K562 (cell line): ENCODE data around the gene PIK3C2G. TPM values are rescaled to one million over a fixed set of nuclear protein-coding genes. Genes with fewer than 3 reads are reported as not detected.

Source experiments
- ATAC-seq: fragments of 200-7000 bp; cut with Tn5 transposase; 3 replicates; pipeline ENCODE4 v1.9.1; 2020; ENCODE audit warnings: moderate library complexity
- BruUV-seq: library from RNA; stranded (reverse); fragments of 400-500 nt; replicated peaks from 2 replicates; lab custom pipeline; 2021; lab: Mats Ljungman, UMichigan
- CTCF ChIA-PET: fragments of 300-600 bp; formaldehyde crosslinking; extraction: SDS; loops from one replicate; lab custom pipeline; 2021; ENCODE audit warnings: low intra/inter-chr PET ratio; lab: Yijun Ruan, JAX
- POLR2A ChIA-PET: fragments of 300-600, 350-650 bp; sonication (Branson Sonifier 250); formaldehyde crosslinking; extraction: SDS; loops from one replicate; lab custom pipeline; 2021; ENCODE audit warnings: antibody characterized with exemption, inconsistent platforms; lab: Yijun Ruan, JAX
- DNase-seq, 4 experiments: peaks; one replicate each; pipeline versions ENCODE4 v3.0.0 to v3.0.0-alpha.2; 2011 to 2018; ENCODE audit warnings: low spot score in 3 of 4, mixed read lengths in 3 of 4; ENCODE audit errors: extremely low read depth in 1 of 4
- FAIRE-seq: peaks from 2 replicates; lab custom pipeline; 2011; peaks lifted over from hg19 to GRCh38; lab: Jason Lieb, UNC
- H2AFZ ChIP-seq: 2 replicates; pipeline ENCODE4 v1.6.0; 2011; ENCODE audit warnings: low read depth, low read length, control low read depth, inconsistent platforms
- H3K27ac ChIP-seq: fragments of 200-600 bp; 3 replicates; pipeline ENCODE4 v1.8.0; 2011; ENCODE audit warnings: low read depth, mild to moderate bottlenecking, control low read depth, inconsistent platforms, low read length, moderate library complexity, mixed read lengths; ENCODE audit errors: extremely low read depth
- H3K27me3 ChIP-seq, 2 experiments: fragments of 300-600 bp in 1 of 2; 2 replicates in 1 of 2; 3 replicates in 1 of 2; pipeline versions ENCODE4 v1.6.0 to v1.8.0; 2011; ENCODE audit warnings: inconsistent platforms in 2 of 2, low read length in 2 of 2, mild to moderate bottlenecking in 1 of 2, mixed read lengths in 1 of 2, moderate library complexity in 1 of 2; ENCODE audit not compliant: control insufficient read depth in 2 of 2, insufficient read depth in 2 of 2
- H3K36me3 ChIP-seq: fragments of 300-600 bp; 3 replicates; pipeline ENCODE4 v1.8.0; 2011; ENCODE audit warnings: mild to moderate bottlenecking, low read length, inconsistent platforms; ENCODE audit not compliant: control insufficient read depth, insufficient read depth
- H3K4me1 ChIP-seq, 2 experiments: fragments of 200-600 bp in 1 of 2; replicated peaks in 1 of 2; 2 replicates in 1 of 2; 3 replicates in 1 of 2; pipeline versions ENCODE4 v1.5.1 to v1.8.0; 2011; ENCODE audit warnings: inconsistent platforms in 2 of 2, low read length in 2 of 2, mild to moderate bottlenecking in 1 of 2, mixed read lengths in 1 of 2, moderate library complexity in 1 of 2; ENCODE audit not compliant: control insufficient read depth in 2 of 2, insufficient read depth in 2 of 2
- H3K4me2 ChIP-seq: 2 replicates; pipeline ENCODE4 v1.6.1; 2011; ENCODE audit warnings: low read length, control low read depth, inconsistent platforms, mixed read lengths; ENCODE audit not compliant: insufficient read depth
- H3K4me3 ChIP-seq: fragments of 200-600 bp; sonication (generic), shearing (Covaris generic); 2 replicates; pipeline ENCODE4 v1.5.1; 2016; ENCODE audit warnings: control low read depth, inconsistent platforms
- H3K79me2 ChIP-seq: fragments of 200-600 bp; 3 replicates; pipeline ENCODE4 v1.8.0; 2011; ENCODE audit warnings: low read length, inconsistent platforms; ENCODE audit not compliant: control insufficient read depth, insufficient read depth
- H3K9ac ChIP-seq, 2 experiments: 2 replicates each; pipeline versions ENCODE4 v1.6.0 to v1.6.1; 2011; ENCODE audit warnings: low read depth in 2 of 2, low read length in 2 of 2, control low read depth in 1 of 2, inconsistent platforms in 1 of 2, mild to moderate bottlenecking in 1 of 2, mixed read lengths in 1 of 2; ENCODE audit not compliant: insufficient read depth in 1 of 2
- H3K9me1 ChIP-seq: one replicate; pipeline ENCODE4 v1.6.0; 2011; ENCODE audit warnings: inconsistent platforms, mild to moderate bottlenecking, low read length, moderate library complexity; ENCODE audit not compliant: control insufficient read depth, insufficient read depth
- H3K9me3 ChIP-seq: replicated peaks from 2 replicates; pipeline ENCODE4 v1.5.1; 2011; ENCODE audit warnings: low read depth, low read length, inconsistent platforms; ENCODE audit not compliant: control insufficient read depth, insufficient read depth
- H4K20me1 ChIP-seq: replicated peaks from 2 replicates; pipeline ENCODE4 v1.6.1; 2011; ENCODE audit warnings: low read length, inconsistent platforms, mixed read lengths; ENCODE audit not compliant: control insufficient read depth, insufficient read depth
- CHAMP1 ChIP-seq: fragments of 450-650 bp; IDR thresholded peaks from 2 replicates; pipeline ENCODE4 v1.6.1; 2016; ENCODE audit warnings: mild to moderate bottlenecking
- CHD2 ChIP-seq: IDR thresholded peaks from 2 replicates; pipeline ENCODE4 v1.6.1; 2011; ENCODE audit warnings: low read depth, low read length
- DLX4 ChIP-seq: fragments of 250-450 bp; sonication (Bioruptor Pico); IDR thresholded peaks from 2 replicates; pipeline ENCODE4 v1.6.1; 2021; ENCODE audit warnings: mild to moderate bottlenecking
- EP300 ChIP-seq: IDR thresholded peaks from 2 replicates; pipeline ENCODE4 v1.6.1; 2012; ENCODE audit warnings: low read length, improper control_type of control experiment
- PURB ChIP-seq: sonication (generic); formaldehyde crosslinking; IDR thresholded peaks from 2 replicates; pipeline ENCODE4 v1.9.0; 2021; ENCODE audit warnings: low read depth, mild to moderate bottlenecking, missing genetic modification reagents
- ZNF146 ChIP-seq: IDR thresholded peaks from one replicate; pipeline ENCODE4 v1.6.1; 2018; ENCODE audit warnings: missing compliant biosample characterization; ENCODE audit not compliant: unreplicated experiment
- WGBS: fragments of 100-300 bp; shearing (Covaris generic); methylation state at CpG from one replicate; pipeline ENCODE4 v1.1.6; 2016; ENCODE audit warnings: low coverage, mixed read lengths; ENCODE audit not compliant: insufficient coverage; ENCODE audit errors: missing lambda C conversion rate; 5-methylcytosine and 5-hydroxymethylcytosine counted together
- in situ Hi-C: fragments of 300-500 bp; cut with MboI; formaldehyde crosslinking; loops from 4 replicates; pipeline ENCODE4 v1.15.0; 2018; ENCODE audit warnings: inconsistent platforms, mixed read lengths
- intact Hi-C: fragments of 100-400 bp; cut with micrococcal nuclease; formaldehyde crosslinking; loops from 2 replicates; pipeline ENCODE4 v1.14.2; 2022
- polyA plus RNA-seq, 8 experiments: library from polyadenylated mRNA; depleted of rRNA in 4 of 8; stranded (reverse) in 5 of 8; unstranded in 3 of 8; fragments of >200 nt; fragmentation: Nextera tagmentation in 2 of 8; fragmentation: Illumina TruSeq in 1 of 8; extraction: Ambion mirVana in 2 of 8; extraction: Trizol in 1 of 8; gene quantifications; 2 replicates each; pipeline versions ENCODE4 v1.2.1 to v1.2.3, GENCODE V29; 2011 to 2014; ENCODE audit warnings: inconsistent platforms in 1 of 8, missing spikeins in 1 of 8
- total RNA-seq, 7 experiments: library from RNA; depleted of rRNA in 6 of 7; stranded (reverse); fragments of >200 nt in 6 of 7; fragmentation: Illumina TruSeq in 2 of 7; extraction: Trizol in 2 of 7; gene quantifications; 2 replicates each; pipeline versions ENCODE4 v1.2.1 to v1.2.3, GENCODE V29; 2011 to 2021; ENCODE audit warnings: low replicate concordance in 1 of 7

Gene PIK3C2G
- total and polyA plus RNA-seq, 9 of the 15 experiments (the other 6 are each of a cell fraction or from before 2014, with no cell fraction given) = not detected

DNA sequence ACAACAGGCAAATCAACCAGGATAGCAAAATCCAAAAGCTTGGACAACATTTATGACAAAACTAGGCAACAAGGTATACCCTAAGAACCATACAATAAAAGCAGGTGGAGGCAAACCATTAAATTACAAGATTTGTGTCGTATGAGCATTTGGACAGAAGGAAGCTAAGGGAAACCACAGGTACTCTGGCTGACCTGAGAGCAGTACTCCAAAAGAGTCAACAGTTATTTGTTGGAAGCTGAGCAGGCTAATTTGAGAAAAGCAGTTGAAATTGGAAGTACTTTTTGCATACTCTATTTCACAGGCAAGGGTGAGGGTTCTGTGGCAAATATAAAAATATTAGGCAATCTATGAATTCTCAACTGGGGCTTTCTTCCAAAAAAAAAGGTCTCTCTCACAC is 297.9 kb downstream of the PIK3C2G start:
- WGBS = 29% methylated on average over 1 of the region's 1 CpG
- H3K36me3 ChIP-seq = no peaks in the 10 kb centered on the region
- H3K79me2 ChIP-seq = no peaks in the 10 kb centered on the region
- no peaks in the 10 kb centered on the region for H3K9me3 ChIP-seq
- no peaks in the 10 kb centered on the region for H4K20me1 ChIP-seq
- H3K4me1 ChIP-seq = no peaks in the 10 kb centered on the region
- H3K27ac ChIP-seq = no peak overlapping the region
- no peak for DNase-seq
- ChIA-PET CTCF (no interaction called here), POLR2A (no interaction called here)
- ATAC-seq = no peak
- intact Hi-C loops (no loop called here), in situ Hi-C loops (no loop called here)
- BruUV-seq = no TSS peak
- H3K9me1 ChIP-seq = no peaks in the 10 kb centered on the region
- TF ChIP-seq DLX4 (CRISPR knock-in tag) (no peak), EP300 (no peak), ZNF146 (CRISPR knock-in tag) (no peak), CHAMP1 (no peak), CHD2 (no peak), PURB (CRISPR knock-in tag) (no peak)
- H3K4me2 ChIP-seq = no peak overlapping the region
- H2AFZ ChIP-seq = no peak overlapping the region
- H3K4me3 ChIP-seq = no peak overlapping the region
- no peak for FAIRE-seq
- no peak overlapping the region for H3K9ac ChIP-seq
- no peaks in the 10 kb centered on the region for H3K27me3 ChIP-seq
